Fibroblast of upper back skin (primary cell): Measurements from ENCODE around the gene RPS5.
"Not testable (repeated sequence)": the region's sequence is repeated elsewhere in the genome, so short reads cannot be mapped to it uniquely, and the experiment has no call there.

Experiments
- DNase-seq: peaks from one replicate; pipeline ENCODE4 v3.0.0-alpha.2; 2013

The RPS5 gene

GRCh38 chr19:58386576-58387337, at the start of gene RPS5:
TSS of gene RPS5 (plus strand) at chr19:58387269. CDS start at chr19:58388138, 869 bp downstream.
- DNase-seq, result peak; percentile 99

GRCh38 chr19:58338336-58338735, 48.7 kb upstream of the RPS5 start:
- DNase-seq, result no peak

- DNase-seq, result no peak
These were observed 48.1 kb upstream of the RPS5 start for GRCh38 chr19:58338825-58339558.

- no peak for DNase-seq
These were observed 41.5 kb upstream of the RPS5 start for GRCh38 chr19:58345558-58345957.

- peak; percentile 68 for DNase-seq
These were observed 39.8 kb upstream of the RPS5 start for GRCh38 chr19:58346961-58347929.

GRCh38 chr19:58348080-58348479, 39.0 kb upstream of the RPS5 start:
- not testable (repeated sequence) for DNase-seq

- DNase-seq, result no peak
These were observed 37.5 kb upstream of the RPS5 start for GRCh38 chr19:58349590-58349989.

GRCh38 chr19:58350001-58350861, 36.8 kb upstream of the RPS5 start:
- no peak for DNase-seq

- no peak for DNase-seq
These were observed 36.1 kb upstream of the RPS5 start for GRCh38 chr19:58350871-58351557.

GRCh38 chr19:58351558-58351878, 35.6 kb upstream of the RPS5 start:
- DNase-seq, result no peak

GRCh38 chr19:58351990-58352755, 34.9 kb upstream of the RPS5 start:
- DNase-seq, result no peak

- DNase-seq, result no peak
These were observed 34.1 kb upstream of the RPS5 start, which contains the start of gene A1BG for GRCh38 chr19:58352760-58353671. TSS of gene A1BG (minus strand) at chr19:58353492. CDS start at chr19:58353437, 55 bp downstream.

GRCh38 chr19:58353717-58354477, 33.2 kb upstream of the RPS5 start:
- no peak for DNase-seq

GRCh38 chr19:58354478-58355030, 32.5 kb upstream of the RPS5 start:
- no peak for DNase-seq

GRCh38 chr19:58355215-58355796, 31.8 kb upstream of the RPS5 start:
- DNase-seq, result no peak

GRCh38 chr19:58355908-58356765, 30.9 kb upstream of the RPS5 start:
- DNase-seq, result peak; percentile 14
